Panc1 (cell line): ENCODE results near the gene CCDC102A. TPM values are rescaled to one million over a fixed set of nuclear protein-coding genes. Genes with fewer than 3 reads are reported as not detected.
"Not testable (repeated sequence)": the region's sequence is repeated elsewhere in the genome, so short reads cannot be mapped to it uniquely, and the experiment has no call there.

Source experiments
- ATAC-seq: fragments of 200-7000 bp; cut with Tn5 transposase; 2 replicates; pipeline ENCODE4 v1.9.1; 2020; ENCODE audit warnings: mild to moderate bottlenecking, moderate library complexity
- BruUV-seq: library from RNA; stranded (reverse); fragments of 400-500 nt; replicated peaks from 2 replicates; lab custom pipeline; 2021; lab: Mats Ljungman, UMichigan
- CTCF ChIA-PET: fragments of 300-600 bp; sonication (Branson Sonifier 250); formaldehyde crosslinking; loops from one replicate; lab custom pipeline; 2022; ENCODE audit warnings: antibody characterized with exemption; lab: Charles Lee
- POLR2A ChIA-PET: fragments of 300-600 bp; sonication (Branson Sonifier 250); formaldehyde crosslinking; loops from one replicate; lab custom pipeline; 2022; ENCODE audit warnings: antibody characterized with exemption; lab: Charles Lee
- DNase-seq: peaks from one replicate; pipeline ENCODE4 v3.0.0-alpha.2; 2010; ENCODE audit warnings: low read depth, low spot score
- H3K27ac ChIP-seq: 2 replicates; pipeline ENCODE4 v1.5.1; 2011; ENCODE audit warnings: mild to moderate bottlenecking, low read length, inconsistent platforms
- H3K27me3 ChIP-seq: fragments of 200-500 bp; sonication (Bioruptor generic); 2 replicates; pipeline ENCODE4 v1.6.0; 2014; ENCODE audit warnings: low read length, inconsistent platforms; ENCODE audit not compliant: control insufficient read depth, insufficient read depth
- H3K36me3 ChIP-seq: fragments of 200-500 bp; sonication (Bioruptor generic); 2 replicates; pipeline ENCODE4 v1.5.1; 2014; ENCODE audit warnings: inconsistent platforms, mild to moderate bottlenecking, low read length, moderate library complexity; ENCODE audit not compliant: control insufficient read depth, insufficient read depth
- H3K4me1 ChIP-seq: 2 replicates; pipeline ENCODE4 v1.5.1; 2011; ENCODE audit warnings: inconsistent platforms, mild to moderate bottlenecking, low read length, moderate library complexity; ENCODE audit not compliant: control insufficient read depth, insufficient read depth
- H3K4me3 ChIP-seq, 2 experiments: 2 replicates each; pipeline ENCODE4 v1.5.1; 2011 to 2012; ENCODE audit warnings: low read depth in 2 of 2, low read length in 2 of 2, mild to moderate bottlenecking in 2 of 2, inconsistent platforms in 1 of 2, moderate library complexity in 1 of 2
- H3K9me3 ChIP-seq: fragments of 200-500 bp; sonication (Bioruptor generic); 2 replicates; pipeline ENCODE4 v1.5.1; 2014; ENCODE audit warnings: low read depth, mild to moderate bottlenecking, inconsistent platforms, low read length, moderate library complexity; ENCODE audit not compliant: control insufficient read depth, insufficient read depth
- CTCF ChIP-seq: fragments of 450-650 bp; IDR thresholded peaks from 2 replicates; pipeline ENCODE4 v1.5.1; 2017; ENCODE audit warnings: mild to moderate bottlenecking
- POLR2AphosphoS5 ChIP-seq: IDR thresholded peaks from 2 replicates; pipeline ENCODE4 v1.6.1; 2012; ENCODE audit warnings: mild to moderate bottlenecking, low read depth, low read length, moderate library complexity
- REST ChIP-seq, 2 experiments: IDR thresholded peaks; 2 replicates each; pipeline ENCODE4 v1.6.1; 2011 to 2012; ENCODE audit warnings: low read depth in 2 of 2, control low read depth in 1 of 2, low read length in 1 of 2, mild to moderate bottlenecking in 1 of 2, moderate library complexity in 1 of 2; ENCODE audit not compliant: insufficient read depth in 1 of 2
- SIN3A ChIP-seq: IDR thresholded peaks from 2 replicates; pipeline ENCODE4 v1.6.1; 2012; ENCODE audit warnings: low read depth, mild to moderate bottlenecking, low read length, moderate library complexity, borderline replicate concordance; ENCODE audit not compliant: insufficient read depth
- TCF7L2 ChIP-seq: IDR thresholded peaks from 2 replicates; pipeline ENCODE4 v1.6.1; 2011; ENCODE audit warnings: mild to moderate bottlenecking, low read depth, low read length, inconsistent platforms
- in situ Hi-C: cut with HindIII; loops from 2 replicates; pipeline ENCODE4 v1.10.0; 2016; ENCODE audit warnings: low sequenced_read_pairs, low pct_unique_long_range_greater_than_20kb
- intact Hi-C: fragments of 100-400 bp; cut with micrococcal nuclease; formaldehyde crosslinking; loops from one replicate; pipeline ENCODE4 v1.10.0; 2022; ENCODE audit not compliant: unreplicated experiment
- total RNA-seq: library from RNA; stranded (reverse); gene quantifications from one replicate; pipeline ENCODE4 v1.2.1, GENCODE V29; 2021; ENCODE audit not compliant: unreplicated experiment

The CCDC102A gene
- total RNA-seq, 1 experiment from 2014 or later = 12.9 TPM

DNA sequence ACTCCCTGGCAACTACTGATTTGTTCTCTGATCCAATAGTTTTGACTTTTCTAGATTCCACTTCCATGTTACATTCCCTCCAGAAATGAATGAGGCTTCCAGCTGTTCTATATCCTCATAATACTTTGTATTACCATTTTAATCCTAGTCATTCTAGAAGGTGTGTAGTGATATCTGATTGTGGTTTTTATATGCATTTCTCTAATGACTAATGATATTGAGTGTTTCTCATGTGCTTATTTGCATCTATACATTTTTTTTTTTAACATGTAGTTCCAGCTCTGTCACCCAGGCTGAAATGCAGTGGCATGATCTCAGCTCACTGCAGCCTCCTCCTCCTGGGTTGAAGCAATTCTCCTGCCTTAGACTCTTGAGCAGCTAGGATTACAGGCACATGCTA, 13.4 kb upstream of the CCDC102A start:
- Histone ChIP-seq H3K4me1 (no peaks in the 10 kb centered on the region), H3K9me3 (no peaks in the 10 kb centered on the region), H3K27ac (no peak overlapping the region), H3K4me3 (no peak overlapping the region), H3K27me3 (no peaks in the 10 kb centered on the region), H3K36me3 (no peaks in the 10 kb centered on the region)
- ATAC-seq (no peak), DNase-seq (no peak)
- intact Hi-C loops (no loop called here), in situ Hi-C loops (no loop called here)
- ChIA-PET CTCF (interaction anchor here (0.6 kb wide), 1 partner anchor 876 kb away, joined by 3 read pairs; no protein-coding TSS in a partner anchor), POLR2A (interaction anchor here (0.5 kb wide), 1 partner anchor 357 kb away, joined by 4 read pairs; no protein-coding TSS in a partner anchor)
- TF ChIP-seq CTCF = no peak
- no peak for TF ChIP-seq POLR2AphosphoS5
- no peak for TF ChIP-seq REST (IDR thresholded peaks at IDR 0.05; ENCODE audit: insufficient read depth in 1 of 2, low read depth in 2 of 2, low read length in 1 of 2)
- no peak for TF ChIP-seq TCF7L2
- no peak for TF ChIP-seq SIN3A
- no TSS peak for BruUV-seq

DNA sequence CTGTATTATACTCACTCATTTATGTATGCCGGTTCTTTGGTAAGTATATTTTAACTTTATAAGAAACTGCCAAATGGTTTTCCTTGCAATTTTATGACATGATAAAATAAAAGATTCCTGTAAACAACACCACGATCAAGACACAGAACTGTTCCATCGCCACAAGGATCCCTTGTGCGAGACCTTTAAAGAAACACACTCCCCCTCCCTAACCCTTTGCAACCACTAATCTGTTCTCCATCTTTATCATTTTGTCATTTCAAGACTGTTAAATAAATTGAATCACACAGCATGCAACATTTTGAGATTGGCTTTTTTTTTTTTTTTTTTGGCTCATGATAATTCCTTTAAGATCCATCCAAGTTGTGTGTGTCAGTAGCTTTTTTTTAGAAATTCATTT, 12.0 kb upstream of the CCDC102A start:
- no peaks in the 10 kb centered on the region for H3K9me3 ChIP-seq
- no peak for TF ChIP-seq REST (IDR thresholded peaks at IDR 0.05; ENCODE audit: insufficient read depth in 1 of 2, low read depth in 2 of 2, low read length in 1 of 2)
- no peak for TF ChIP-seq POLR2AphosphoS5
- no peak for TF ChIP-seq SIN3A
- TF ChIP-seq TCF7L2 = no peak
- no peak for TF ChIP-seq CTCF
- in situ Hi-C loops (no loop called here), intact Hi-C loops (no loop called here)
- no peaks in the 10 kb centered on the region for H3K36me3 ChIP-seq
- DNase-seq (no peak), ATAC-seq (no peak)
- no peaks in the 10 kb centered on the region for H3K4me1 ChIP-seq
- no peaks in the 10 kb centered on the region for H3K27me3 ChIP-seq
- CTCF ChIA-PET = no interaction called here
- BruUV-seq = no TSS peak
- POLR2A ChIA-PET = no interaction called here
- H3K27ac ChIP-seq = no peak overlapping the region
- no peak overlapping the region for H3K4me3 ChIP-seq

DNA sequence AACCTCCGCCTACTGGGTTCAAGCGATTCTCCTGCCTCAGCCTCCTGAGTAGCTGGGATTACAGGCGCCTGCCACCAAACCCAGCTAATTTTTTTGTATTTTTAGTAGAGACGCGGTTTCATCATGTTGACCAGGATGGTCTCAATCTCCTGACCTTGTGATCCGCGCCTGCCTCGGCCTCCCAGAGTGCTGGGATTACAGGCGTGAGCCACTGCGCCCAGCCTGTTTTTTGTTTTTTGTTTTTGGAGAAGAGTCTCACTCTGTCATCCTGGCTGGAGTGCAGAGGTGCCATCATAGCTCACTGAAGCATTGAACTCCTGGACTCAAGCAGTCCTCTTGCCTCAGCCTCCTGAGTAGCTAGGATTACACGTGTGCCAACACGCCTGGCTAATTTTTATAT, 11.2 kb upstream of the CCDC102A start:
- intact Hi-C loops, H3K36me3 ChIP-seq, POLR2A ChIA-PET, DNase-seq, ATAC-seq, CTCF ChIA-PET, BruUV-seq, H3K4me3 ChIP-seq, H3K27me3 ChIP-seq, H3K4me1 ChIP-seq, H3K27ac ChIP-seq, H3K9me3 ChIP-seq, in situ Hi-C loops: not testable (repeated sequence)
